Stomach (tissue), 9 donors: Measurements from ENCODE around the gene KLC3. TPM values are rescaled to one million over a fixed set of nuclear protein-coding genes. Genes with fewer than 3 reads are reported as not detected.

Experiments
- DNase-seq, 2 donors: peaks; one replicate each; pipeline versions ENCODE4 v3.0.0 to v3.0.0-alpha.2; 2013 to 2019
- H3K27ac ChIP-seq, 5 donors: fragments of 200-600 bp in 4 of 5; sonication (generic) in 4 of 5; one replicate each; pipeline ENCODE4 v1.5.1; 2013 to 2019; ENCODE audit warnings: mild to moderate bottlenecking in 1 of 5, moderate library complexity in 1 of 5
- H3K27me3 ChIP-seq, 3 donors: fragments of 200-600 bp; sonication (generic); one replicate each; pipeline ENCODE4 v1.5.1; 2017 to 2019; ENCODE audit warnings: mixed run types in 1 of 3
- H3K36me3 ChIP-seq, 4 donors: fragments of 200-600 bp; sonication (generic); 1 replicate in 3 of 4; 2 replicates in 1 of 4; pipeline ENCODE4 v1.5.1; 2016 to 2019
- H3K4me1 ChIP-seq, 4 donors: fragments of 200-600 bp; sonication (generic); one replicate each; pipeline ENCODE4 v1.5.1; 2016 to 2019
- H3K4me3 ChIP-seq, 4 donors: fragments of 200-600 bp; sonication (generic) in 3 of 4; one replicate each; pipeline ENCODE4 v1.5.1; 2016 to 2019; ENCODE audit warnings: mild to moderate bottlenecking in 1 of 4
- H3K9me3 ChIP-seq, 4 donors: fragments of 200-600 bp; sonication (generic); one replicate each; pipeline ENCODE4 v1.5.1; 2016 to 2019
- CTCF ChIP-seq, 7 experiments: fragments of 450-650 bp in 4 of 7; fragments of 200-600 bp in 3 of 7; sonication (generic) in 3 of 7; IDR thresholded peaks; one replicate each; pipeline ENCODE4 v1.5.1; 2016 to 2019; ENCODE audit warnings: antibody characterized with exemption in 7 of 7, control low read depth in 2 of 7, mild to moderate bottlenecking in 1 of 7
- EP300 ChIP-seq: sonication (generic); formaldehyde crosslinking; IDR thresholded peaks from one replicate; pipeline ENCODE4 v1.6.1; 2017; ENCODE audit warnings: antibody characterized with exemption
- POLR2A ChIP-seq, 4 donors: fragments of 450-650 bp; IDR thresholded peaks; one replicate each; pipeline ENCODE4 v1.6.1; 2016; ENCODE audit warnings: antibody characterized with exemption in 4 of 4, control low read depth in 2 of 4, mild to moderate bottlenecking in 1 of 4, moderate library complexity in 1 of 4
- POLR2AphosphoS5 ChIP-seq, 3 donors: sonication (generic); formaldehyde crosslinking; IDR thresholded peaks; one replicate each; pipeline ENCODE4 v1.6.1; 2016; ENCODE audit warnings: antibody characterized with exemption in 3 of 3
- WGBS, 5 donors: extraction: QIAGEN DNeasy Blood & Tissue Kit in 3 of 5; methylation state at CpG; one replicate each; pipeline versions ENCODE4 v1.1.5 to v1.1.7; 2013 to 2018; 5-methylcytosine and 5-hydroxymethylcytosine counted together
- intact Hi-C: fragments of 100-400 bp; cut with DNase I; formaldehyde crosslinking; loops from one replicate; pipeline ENCODE4 v1.15.1; 2023; ENCODE audit warnings: low total_unique reads
- polyA plus RNA-seq, 3 donors: library from polyadenylated mRNA; stranded (reverse); fragments of 200-250 nt; gene quantifications; one replicate each; pipeline ENCODE4 v1.2.3, GENCODE V29; 2013
- total RNA-seq, 5 donors: library from RNA; depleted of rRNA; stranded (reverse); fragments of >200 nt; gene quantifications; one replicate each; pipeline versions ENCODE4 v1.1.0 to v1.2.3, GENCODE V29; 2014 to 2016
- donor health status: healthy with polysubstance abuse.
- donor health status: Bipolar disorder and iron deficiency.
- donor health status: healthy.

The KLC3 gene
- total and polyA plus RNA-seq, 8 donors = 0.61 to 7.0 (median 0.99) TPM; not detected in 4

- Histone ChIP-seq H3K9me3 (no peaks in the 10 kb centered on the region), H3K27me3 (peaks cover 0 to 53% (median 14%) of the 10 kb centered on the region in 3 donors), H3K4me3 (no peak overlapping the region), H3K27ac (no peak overlapping the region), H3K4me1 (no peaks in the 10 kb centered on the region), H3K36me3 (no peaks in the 10 kb centered on the region)
- DNase-seq = no peak
- WGBS, 5 donors = 54 to 64% (median 57%) methylated on average over 15 to 21 of the region's 21 CpGs
- intact Hi-C loops = no loop called here
- TF ChIP-seq CTCF (IDR thresholded peaks at IDR 0.05) (no peak), POLR2A (IDR thresholded peaks at IDR 0.05) (no peak), POLR2AphosphoS5 (IDR thresholded peaks at IDR 0.05) (no peak), EP300 (no peak)
These were observed 25.2 kb upstream of the KLC3 start for GRCh38 chr19:45315304-45315703.

- DNase-seq = no peak
- Histone ChIP-seq H3K27me3 (peaks cover 0 to 71% (median 34%) of the 10 kb centered on the region in 3 donors), H3K27ac (no peak overlapping the region)
These were observed 19.4 kb upstream of the KLC3 start for GRCh38 chr19:45320997-45321775.

GRCh38 chr19:45321848-45322247 lies 18.7 kb upstream of the KLC3 start:
- Histone ChIP-seq H3K4me3 (no peak overlapping the region), H3K4me1 (peaks cover 9 to 28% (median 20%) of the 10 kb centered on the region in 4 donors), H3K9me3 (no peaks in the 10 kb centered on the region), H3K27me3 (peaks cover 0 to 64% (median 28%) of the 10 kb centered on the region in 3 donors), H3K36me3 (no peaks in the 10 kb centered on the region), H3K27ac (peak overlapping the region in 2 of 5 donors; percentile 40 to 68)
- TF ChIP-seq EP300 (no peak), POLR2A (IDR thresholded peaks at IDR 0.05) (no peak), POLR2AphosphoS5 (IDR thresholded peaks at IDR 0.05) (no peak), CTCF (IDR thresholded peaks at IDR 0.05) (no peak)
- intact Hi-C loops = no loop called here
- WGBS, 5 donors = 44 to 65% (median 50%) methylated on average over 7 of the region's 7 CpGs
- DNase-seq = peak in 1 of 2 donors; percentile 51

More at GRCh38 chr19:45320997-45321775, 19.4 kb upstream of the KLC3 start:
- Histone ChIP-seq H3K4me3 (no peak overlapping the region), H3K4me1 (peaks cover 9 to 23% (median 15%) of the 10 kb centered on the region in 4 donors), H3K9me3 (no peaks in the 10 kb centered on the region), H3K36me3 (no peaks in the 10 kb centered on the region)
- WGBS, 5 donors = 68 to 83% (median 77%) methylated on average over 12 of the region's 12 CpGs
- intact Hi-C loops = no loop called here
- TF ChIP-seq CTCF (IDR thresholded peaks at IDR 0.05) = no peak
- TF ChIP-seq POLR2AphosphoS5 (IDR thresholded peaks at IDR 0.05) = no peak
- TF ChIP-seq EP300 = no peak
- no peak for TF ChIP-seq POLR2A (IDR thresholded peaks at IDR 0.05)

- WGBS, 5 donors = 37 to 49% (median 38%) methylated on average over 9 to 11 of the region's 11 CpGs
- no peak overlapping the region for H3K4me3 ChIP-seq
- peaks cover 0 to 60% (median 25%) of the 10 kb centered on the region in 3 donors for H3K27me3 ChIP-seq
- TF ChIP-seq POLR2A (IDR thresholded peaks at IDR 0.05) = no peak
- TF ChIP-seq CTCF (IDR thresholded peaks at IDR 0.05) = no peak
- no peak for TF ChIP-seq EP300
- TF ChIP-seq POLR2AphosphoS5 (IDR thresholded peaks at IDR 0.05) = no peak
- H3K36me3 ChIP-seq = no peaks in the 10 kb centered on the region
- H3K4me1 ChIP-seq = peaks cover 9 to 28% (median 20%) of the 10 kb centered on the region in 4 donors
- H3K27ac ChIP-seq = peak overlapping the region in 3 of 5 donors; percentile 40 to 68 (median 52)
- intact Hi-C loops = no loop called here
- peak in 1 of 2 donors; percentile 69 for DNase-seq
- no peaks in the 10 kb centered on the region for H3K9me3 ChIP-seq
These were observed 18.2 kb upstream of the KLC3 start for GRCh38 chr19:45322311-45322710.
